Measurements from ENCODE around the gene HS3ST1.
"Not testable (repeated sequence)": the region's sequence is repeated elsewhere in the genome, so short reads cannot be mapped to it uniquely, and the experiment has no call there.

Gene HS3ST1

DNA sequence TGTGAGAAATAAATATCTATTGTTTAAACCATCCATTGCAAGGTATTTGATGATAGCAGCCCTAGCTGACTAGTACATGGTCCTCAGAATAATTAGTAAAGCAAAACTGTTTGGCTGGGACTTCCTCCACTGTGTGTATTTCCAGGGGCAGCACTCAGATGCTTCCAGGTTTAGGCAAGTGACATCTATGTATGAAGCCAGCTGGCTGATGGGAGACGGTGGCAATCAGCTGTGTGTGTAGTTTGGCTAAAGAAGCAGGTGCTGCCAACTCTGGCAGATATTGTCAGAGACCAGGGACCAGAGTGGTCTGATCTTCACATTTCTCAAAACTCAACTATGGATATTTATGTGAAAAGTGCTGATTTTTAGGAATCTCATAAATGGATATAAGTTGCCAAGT is 19.1 kb downstream of the HS3ST1 start:
- Histone ChIP-seq H3K4me1 (ENCODE audit: insufficient read depth, low read length) (peaks cover 11% of the 10 kb centered on the region), H3K27me3 (ENCODE audit: insufficient read depth, low read length) (no peaks in the 10 kb centered on the region)

GRCh38 chr4:11408233-11408967 is 20.3 kb downstream of the HS3ST1 start:
- H3K4me3 ChIP-seq (ENCODE audit: low read length): no peak overlapping the region
- H2AFZ ChIP-seq (ENCODE audit: low read depth, low read length): no peak overlapping the region

More for the DNA sequence above, 19.1 kb downstream of the HS3ST1 start:
- Histone ChIP-seq H3K36me3 (ENCODE audit: insufficient read depth, low read length) (no peaks in the 10 kb centered on the region), H3K4me3 (ENCODE audit: low read length) (no peak overlapping the region), H2AFZ (ENCODE audit: low read depth, low read length) (no peak overlapping the region), H3K9me3 (ENCODE audit: low read length) (no peaks in the 10 kb centered on the region)

GRCh38 chr4:11407551-11407950 is 21.1 kb downstream of the HS3ST1 start:
- Histone ChIP-seq H3K36me3 (ENCODE audit: insufficient read depth, low read length) (no peaks in the 10 kb centered on the region), H3K9me3 (ENCODE audit: low read length) (no peaks in the 10 kb centered on the region), H2AFZ (ENCODE audit: low read depth, low read length) (no peak overlapping the region), H3K4me1 (ENCODE audit: insufficient read depth, low read length) (peaks cover 11% of the 10 kb centered on the region), H3K4me3 (ENCODE audit: low read length) (no peak overlapping the region), H3K27me3 (ENCODE audit: insufficient read depth, low read length) (no peaks in the 10 kb centered on the region)

More at GRCh38 chr4:11408233-11408967, 20.3 kb downstream of the HS3ST1 start:
- H3K36me3 ChIP-seq (ENCODE audit: insufficient read depth, low read length): no peaks in the 10 kb centered on the region
- no peaks in the 10 kb centered on the region for H3K27me3 ChIP-seq (ENCODE audit: insufficient read depth, low read length)
- H3K4me1 ChIP-seq (ENCODE audit: insufficient read depth, low read length): peaks cover 11% of the 10 kb centered on the region
- no peaks in the 10 kb centered on the region for H3K9me3 ChIP-seq (ENCODE audit: low read length)

DNA sequence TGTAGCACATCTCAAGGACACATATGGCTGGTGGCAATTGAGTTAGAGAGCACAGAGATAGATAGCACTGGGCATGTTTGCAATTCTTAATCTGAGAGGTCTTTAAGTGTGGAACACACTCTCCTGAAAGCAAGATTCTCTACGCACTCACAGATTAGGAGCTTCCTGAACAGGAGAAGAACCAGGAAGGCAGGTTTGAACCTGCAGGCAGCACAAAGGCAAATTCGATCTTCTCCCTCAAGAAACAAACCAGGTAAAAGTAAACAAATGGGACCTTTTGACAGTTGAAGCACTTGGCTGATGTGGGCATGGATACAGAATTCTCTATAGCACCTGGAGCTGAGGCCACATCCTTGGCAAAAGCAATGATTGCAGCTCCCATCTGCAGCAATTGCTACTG is 24.3 kb downstream of the HS3ST1 start:
- peaks cover 11% of the 10 kb centered on the region for H3K4me1 ChIP-seq (ENCODE audit: insufficient read depth, low read length)
- no peaks in the 10 kb centered on the region for H3K9me3 ChIP-seq (ENCODE audit: low read length)
- H3K27me3 ChIP-seq (ENCODE audit: insufficient read depth, low read length): no peaks in the 10 kb centered on the region
- H3K4me3 ChIP-seq (ENCODE audit: low read length): no peak overlapping the region
- H3K36me3 ChIP-seq (ENCODE audit: insufficient read depth, low read length): no peaks in the 10 kb centered on the region
- H2AFZ ChIP-seq (ENCODE audit: low read depth, low read length): no peak overlapping the region

DNA sequence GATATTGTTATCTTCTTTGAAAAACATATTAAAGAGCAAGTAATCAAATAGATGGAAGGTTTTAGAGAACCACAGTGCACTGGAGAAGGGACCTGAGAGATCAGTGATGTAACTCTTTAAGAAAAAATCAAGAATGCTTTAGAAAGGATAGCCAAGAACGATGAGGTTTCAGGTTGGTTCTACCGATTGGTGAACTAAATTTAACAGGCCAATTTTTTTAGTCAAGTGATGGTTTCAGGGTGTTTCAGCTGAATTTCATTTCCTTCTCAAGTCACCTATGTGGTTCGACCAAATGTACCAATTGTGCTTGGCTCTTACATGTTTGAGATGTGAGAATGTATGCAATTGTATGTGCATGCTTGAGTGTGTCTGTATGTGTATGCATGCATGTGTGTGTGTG is 26.5 kb downstream of the HS3ST1 start:
- H3K9me3 ChIP-seq (ENCODE audit: low read length): no peaks in the 10 kb centered on the region
- H3K27me3 ChIP-seq (ENCODE audit: insufficient read depth, low read length): no peaks in the 10 kb centered on the region
- peaks cover 11% of the 10 kb centered on the region for H3K4me1 ChIP-seq (ENCODE audit: insufficient read depth, low read length)
- H2AFZ ChIP-seq (ENCODE audit: low read depth, low read length): no peak overlapping the region
- H3K4me3 ChIP-seq (ENCODE audit: low read length): no peak overlapping the region
- no peaks in the 10 kb centered on the region for H3K36me3 ChIP-seq (ENCODE audit: insufficient read depth, low read length)

DNA sequence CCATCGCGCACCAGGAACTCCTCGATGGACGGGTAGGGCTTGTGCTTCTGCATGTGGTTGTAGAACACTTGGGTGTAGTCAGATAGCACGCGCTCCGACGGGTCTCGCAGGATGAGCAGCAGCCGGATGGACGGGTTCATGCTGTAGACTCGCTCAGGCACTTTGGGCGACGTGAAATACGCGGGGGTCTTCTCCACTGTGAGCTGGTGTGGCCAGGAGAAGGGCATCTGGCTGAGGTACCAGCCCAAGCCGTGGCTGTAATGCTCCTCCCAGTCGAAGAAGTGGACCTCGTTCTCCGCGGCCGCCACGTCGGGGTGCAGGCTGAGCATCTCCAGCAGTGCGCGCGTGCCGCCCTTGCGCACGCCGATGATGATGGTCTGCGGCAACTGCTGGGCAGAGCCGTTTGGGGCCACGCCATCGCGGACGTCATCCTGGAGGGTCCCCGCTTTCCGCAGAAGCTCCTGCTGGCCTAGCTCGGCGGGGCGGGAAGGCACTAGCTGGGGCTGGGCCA is 29.2 kb downstream of the HS3ST1 start:
- H3K36me3 ChIP-seq (ENCODE audit: insufficient read depth, low read length): no peaks in the 10 kb centered on the region
- no peak overlapping the region for H2AFZ ChIP-seq (ENCODE audit: low read depth, low read length)
- no peaks in the 10 kb centered on the region for H3K27me3 ChIP-seq (ENCODE audit: insufficient read depth, low read length)
- no peak overlapping the region for H3K4me3 ChIP-seq (ENCODE audit: low read length)
- H3K4me1 ChIP-seq (ENCODE audit: insufficient read depth, low read length): peaks cover 5% of the 10 kb centered on the region
- H3K9me3 ChIP-seq (ENCODE audit: low read length): no peaks in the 10 kb centered on the region

DNA sequence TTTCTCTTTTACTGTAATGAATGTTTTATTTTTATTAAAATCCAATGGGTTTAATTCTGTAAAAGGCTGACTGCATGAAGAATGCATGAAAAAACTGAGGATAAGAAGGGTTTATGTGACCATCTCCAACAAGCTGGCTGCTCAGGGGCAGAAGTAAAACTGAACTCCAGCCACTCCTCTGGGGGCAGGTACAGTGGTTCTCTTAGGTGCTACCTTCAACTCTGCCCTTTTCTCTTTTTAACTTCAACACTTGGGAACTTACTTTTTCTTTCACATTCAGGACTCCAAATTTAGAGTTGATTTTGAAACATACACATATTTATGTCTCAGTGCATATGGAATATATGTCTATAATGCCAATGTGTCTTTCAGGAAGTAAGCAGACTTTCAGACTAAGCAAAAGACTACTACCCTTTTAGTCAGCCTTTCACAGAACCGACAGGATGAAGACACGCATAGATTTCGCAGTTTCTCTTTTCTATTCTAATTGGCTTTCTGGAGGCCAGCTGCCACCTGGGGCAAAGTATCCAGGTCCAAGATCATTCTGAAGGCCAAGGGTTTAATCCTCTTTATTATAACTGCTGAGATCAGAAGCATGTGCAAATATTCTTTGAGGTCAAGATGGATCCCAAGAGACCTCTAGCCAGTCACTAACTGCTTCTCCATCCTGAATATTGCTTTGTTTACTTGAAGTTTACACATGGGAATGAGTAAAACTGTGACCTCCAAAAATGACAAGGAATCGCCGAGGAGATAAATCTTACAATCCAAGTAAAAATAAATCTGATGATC is 30.7 kb downstream of the HS3ST1 start:
- no peaks in the 10 kb centered on the region for H3K36me3 ChIP-seq (ENCODE audit: insufficient read depth, low read length)
- no peak overlapping the region for H3K4me3 ChIP-seq (ENCODE audit: low read length)
- no peak overlapping the region for H2AFZ ChIP-seq (ENCODE audit: low read depth, low read length)
- H3K4me1 ChIP-seq (ENCODE audit: insufficient read depth, low read length): peaks cover 5% of the 10 kb centered on the region
- no peaks in the 10 kb centered on the region for H3K9me3 ChIP-seq (ENCODE audit: low read length)
- H3K27me3 ChIP-seq (ENCODE audit: insufficient read depth, low read length): no peaks in the 10 kb centered on the region

DNA sequence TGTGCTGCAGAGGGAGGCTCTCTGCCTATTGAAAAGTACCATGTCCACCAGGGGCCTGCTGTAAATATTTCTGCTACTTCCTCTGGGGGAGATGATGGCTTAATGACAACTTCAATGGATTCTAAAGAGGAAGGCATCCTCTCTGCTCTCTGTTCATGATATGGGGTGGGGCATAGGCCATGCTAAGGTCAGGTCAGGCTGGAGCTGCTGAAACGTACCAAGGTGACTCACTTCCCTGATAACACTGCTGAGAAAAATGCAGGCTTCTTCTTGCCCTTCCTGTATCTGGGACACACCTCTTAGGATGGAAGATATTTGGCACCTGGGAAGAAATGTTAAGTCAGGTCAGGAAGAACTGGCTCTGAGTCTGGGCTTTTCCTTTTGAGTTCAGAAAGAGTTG is 31.5 kb downstream of the HS3ST1 start:
- Histone ChIP-seq H3K9me3 (ENCODE audit: low read length) (no peaks in the 10 kb centered on the region), H3K27me3 (ENCODE audit: insufficient read depth, low read length) (no peaks in the 10 kb centered on the region)

GRCh38 chr4:11393551-11393950 is 35.1 kb downstream of the HS3ST1 start:
- H3K27me3 ChIP-seq (ENCODE audit: insufficient read depth, low read length): no peaks in the 10 kb centered on the region

More for the DNA sequence above, 31.5 kb downstream of the HS3ST1 start:
- Histone ChIP-seq H3K4me1 (ENCODE audit: insufficient read depth, low read length) (peaks cover 5% of the 10 kb centered on the region), H2AFZ (ENCODE audit: low read depth, low read length) (no peak overlapping the region), H3K4me3 (ENCODE audit: low read length) (no peak overlapping the region), H3K36me3 (ENCODE audit: insufficient read depth, low read length) (no peaks in the 10 kb centered on the region)

GRCh38 chr4:11384072-11384471 is 44.6 kb downstream of the HS3ST1 start:
- H3K27me3 ChIP-seq (ENCODE audit: insufficient read depth, low read length); H3K9me3 ChIP-seq (ENCODE audit: low read length); H3K4me1 ChIP-seq (ENCODE audit: insufficient read depth, low read length); H3K4me3 ChIP-seq (ENCODE audit: low read length); H3K36me3 ChIP-seq (ENCODE audit: insufficient read depth, low read length); H2AFZ ChIP-seq (ENCODE audit: low read depth, low read length): not testable (repeated sequence)

More at GRCh38 chr4:11393551-11393950, 35.1 kb downstream of the HS3ST1 start:
- Histone ChIP-seq H3K4me1 (ENCODE audit: insufficient read depth, low read length) (peaks cover 5% of the 10 kb centered on the region), H3K4me3 (ENCODE audit: low read length) (no peak overlapping the region), H2AFZ (ENCODE audit: low read depth, low read length) (no peak overlapping the region), H3K9me3 (ENCODE audit: low read length) (no peaks in the 10 kb centered on the region), H3K36me3 (ENCODE audit: insufficient read depth, low read length) (no peaks in the 10 kb centered on the region)

DNA sequence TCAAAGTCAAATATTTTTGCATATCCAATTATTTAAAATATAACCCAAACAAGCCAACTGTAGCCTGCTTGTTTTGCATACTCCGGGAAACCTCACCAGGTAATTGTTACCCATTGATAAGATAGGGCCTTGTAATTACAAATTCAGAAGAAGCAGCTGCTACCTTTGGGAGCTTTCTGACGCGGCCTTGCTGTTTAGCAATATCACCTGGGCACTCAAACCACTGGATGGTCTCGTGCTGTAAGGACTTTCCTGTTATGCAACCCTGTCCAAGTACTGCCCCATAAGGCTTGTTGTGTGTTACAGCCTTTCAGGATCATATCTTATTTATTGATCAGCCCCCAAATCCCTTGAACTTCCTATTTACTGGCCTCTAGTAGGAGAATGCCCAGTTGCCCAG is 52.1 kb downstream of the HS3ST1 start:
- Histone ChIP-seq H3K4me3 (ENCODE audit: low read length) (no peak overlapping the region), H3K36me3 (ENCODE audit: insufficient read depth, low read length) (no peaks in the 10 kb centered on the region), H3K9me3 (ENCODE audit: low read length) (no peaks in the 10 kb centered on the region), H3K4me1 (ENCODE audit: insufficient read depth, low read length) (no peaks in the 10 kb centered on the region), H2AFZ (ENCODE audit: low read depth, low read length) (no peak overlapping the region), H3K27me3 (ENCODE audit: insufficient read depth, low read length) (no peaks in the 10 kb centered on the region)

DNA sequence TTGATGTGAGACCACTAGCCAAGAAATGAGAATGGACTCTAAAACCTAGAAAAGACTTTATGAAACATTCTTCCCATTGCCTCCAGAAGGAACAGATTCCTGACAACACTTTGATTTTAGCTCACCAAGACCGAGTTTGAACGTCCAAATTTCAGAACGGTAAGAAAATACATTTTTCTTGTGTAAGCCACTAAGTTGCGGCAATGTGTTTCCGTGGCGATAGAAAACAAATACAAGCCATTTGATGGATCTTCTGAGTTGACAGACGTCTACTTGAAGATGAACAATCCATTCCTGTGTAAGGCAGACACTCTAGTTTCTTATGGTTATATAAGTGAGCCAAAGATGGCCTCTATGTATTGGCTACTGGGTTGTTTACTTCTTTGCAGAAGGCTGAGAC is 52.5 kb downstream of the HS3ST1 start:
- H2AFZ ChIP-seq (ENCODE audit: low read depth, low read length): no peak overlapping the region
- no peaks in the 10 kb centered on the region for H3K27me3 ChIP-seq (ENCODE audit: insufficient read depth, low read length)
- H3K4me3 ChIP-seq (ENCODE audit: low read length): no peak overlapping the region
- no peaks in the 10 kb centered on the region for H3K36me3 ChIP-seq (ENCODE audit: insufficient read depth, low read length)
- no peaks in the 10 kb centered on the region for H3K4me1 ChIP-seq (ENCODE audit: insufficient read depth, low read length)
- H3K9me3 ChIP-seq (ENCODE audit: low read length): no peaks in the 10 kb centered on the region

- H2AFZ ChIP-seq (ENCODE audit: low read depth, low read length): no peak overlapping the region
- H3K27me3 ChIP-seq (ENCODE audit: insufficient read depth, low read length): no peaks in the 10 kb centered on the region
- H3K9me3 ChIP-seq (ENCODE audit: low read length): no peaks in the 10 kb centered on the region
- no peaks in the 10 kb centered on the region for H3K36me3 ChIP-seq (ENCODE audit: insufficient read depth, low read length)
- H3K4me3 ChIP-seq (ENCODE audit: low read length): no peak overlapping the region
- no peaks in the 10 kb centered on the region for H3K4me1 ChIP-seq (ENCODE audit: insufficient read depth, low read length)
Observed at GRCh38 chr4:11368701-11369115, 60.0 kb downstream of the HS3ST1 start.
